CD14-positive monocyte (primary cell): ENCODE results near the gene ZNF280C. TPM values are rescaled to one million over a fixed set of nuclear protein-coding genes. Genes with fewer than 3 reads are reported as not detected.

Experiments
- DNase-seq, 3 donors: peaks; one replicate each; pipeline ENCODE4 v3.0.0-alpha.2; 2011 to 2022
- H2AFZ ChIP-seq: 2 replicates; pipeline ENCODE4 v1.6.0; 2012; ENCODE audit warnings: mild to moderate bottlenecking, low read depth, low read length, inconsistent platforms; ENCODE audit not compliant: insufficient read depth, poor library complexity, severe bottlenecking
- H3K27ac ChIP-seq, 2 donors: 1 replicate in 1 of 2; 2 replicates in 1 of 2; pipeline ENCODE4 v1.5.1; 2012 to 2013; ENCODE audit warnings: low read length in 2 of 2, control low read depth in 1 of 2, inconsistent platforms in 1 of 2, low read depth in 1 of 2, mild to moderate bottlenecking in 1 of 2
- H3K27me3 ChIP-seq, 2 donors: one replicate each; pipeline versions ENCODE4 v1.6.0 to v1.6.1; 2011 to 2013; ENCODE audit warnings: low read length in 2 of 2; ENCODE audit not compliant: control insufficient read depth in 2 of 2, insufficient read depth in 2 of 2
- H3K36me3 ChIP-seq, 2 donors: replicated peaks in 1 of 2; 1 replicate in 1 of 2; 2 replicates in 1 of 2; pipeline versions ENCODE4 v1.5.1 to v1.6.1; 2012 to 2013; ENCODE audit warnings: low read length in 2 of 2, control low read depth in 1 of 2, inconsistent platforms in 1 of 2, mild to moderate bottlenecking in 1 of 2; ENCODE audit not compliant: insufficient read depth in 2 of 2, control insufficient read depth in 1 of 2
- H3K4me1 ChIP-seq, 2 donors: 1 replicate in 1 of 2; 2 replicates in 1 of 2; pipeline versions ENCODE4 v1.5.1 to v1.6.1; 2012 to 2013; ENCODE audit warnings: low read length in 2 of 2, control low read depth in 1 of 2, inconsistent platforms in 1 of 2, mild to moderate bottlenecking in 1 of 2, moderate library complexity in 1 of 2; ENCODE audit not compliant: insufficient read depth in 2 of 2, control insufficient read depth in 1 of 2
- H3K4me2 ChIP-seq: replicated peaks from 2 replicates; pipeline ENCODE3; 2012; ENCODE audit warnings: low read length, moderate library complexity, mild to moderate bottlenecking; ENCODE audit not compliant: poor library complexity, severe bottlenecking; ENCODE audit errors: extremely low read depth
- H3K4me3 ChIP-seq, 3 experiments: fragments of 200-600 bp in 1 of 3; sonication (generic) in 1 of 3; replicated peaks in 1 of 3; 1 replicate in 2 of 3; 2 replicates in 1 of 3; pipeline ENCODE4 v1.5.1; 2011 to 2013; ENCODE audit warnings: low read length in 3 of 3, mild to moderate bottlenecking in 3 of 3, control low read depth in 2 of 3, low read depth in 2 of 3, inconsistent platforms in 1 of 3, moderate library complexity in 1 of 3
- H3K79me2 ChIP-seq: 2 replicates; pipeline ENCODE4 v1.6.0; 2012; ENCODE audit warnings: mild to moderate bottlenecking, control low read depth, inconsistent platforms, low read length, moderate library complexity; ENCODE audit not compliant: insufficient read depth
- H3K9ac ChIP-seq: 2 replicates; pipeline ENCODE4 v1.6.0; 2017; ENCODE audit warnings: low read length, mild to moderate bottlenecking; ENCODE audit not compliant: insufficient read depth, poor library complexity, severe bottlenecking
- H3K9me3 ChIP-seq, 2 donors: replicated peaks in 1 of 2; 1 replicate in 1 of 2; 2 replicates in 1 of 2; pipeline versions ENCODE4 v1.5.1 to v1.6.1; 2012 to 2013; ENCODE audit warnings: low read length in 2 of 2, control low read depth in 1 of 2; ENCODE audit not compliant: control insufficient read depth in 1 of 2, insufficient read depth in 1 of 2
- H4K20me1 ChIP-seq: 2 replicates; pipeline ENCODE4 v1.6.0; 2012; ENCODE audit warnings: mild to moderate bottlenecking, low read length, control low read depth, moderate library complexity; ENCODE audit not compliant: insufficient read depth
- H3K27ac Mint-ChIP-seq, 7 donors: one replicate each; pipeline ENCODE4 v1.8.0; 2020; ENCODE audit warnings: mild to moderate bottlenecking in 7 of 7, mixed read lengths in 7 of 7, moderate library complexity in 6 of 7, inconsistent platforms in 2 of 7
- H3K27me3 Mint-ChIP-seq, 3 donors: one replicate each; pipeline ENCODE4 v1.8.0; 2021 to 2022; ENCODE audit warnings: low read depth in 3 of 3, mild to moderate bottlenecking in 3 of 3, mixed read lengths in 3 of 3, moderate library complexity in 3 of 3, inconsistent platforms in 1 of 3
- H3K36me3 Mint-ChIP-seq, 2 donors: one replicate each; pipeline ENCODE4 v1.8.0; 2020; ENCODE audit warnings: mixed read lengths in 2 of 2, inconsistent platforms in 1 of 2, mild to moderate bottlenecking in 1 of 2
- H3K4me1 Mint-ChIP-seq: one replicate; pipeline ENCODE4 v1.8.0; 2020; ENCODE audit warnings: mild to moderate bottlenecking, mixed read lengths
- H3K4me3 Mint-ChIP-seq, 2 donors: one replicate each; pipeline ENCODE4 v1.8.0; 2020; ENCODE audit warnings: mild to moderate bottlenecking in 2 of 2, mixed read lengths in 2 of 2, moderate library complexity in 1 of 2
- H3K9me3 Mint-ChIP-seq, 7 donors: one replicate each; pipeline ENCODE4 v1.8.0; 2020 to 2022; ENCODE audit warnings: mixed read lengths in 7 of 7, mild to moderate bottlenecking in 6 of 7, moderate library complexity in 6 of 7, inconsistent platforms in 2 of 7
- CTCF ChIP-seq: fragments of 200-600 bp; IDR thresholded peaks from one replicate; pipeline ENCODE4 v1.8.0; 2022; ENCODE audit warnings: antibody characterized with exemption, mild to moderate bottlenecking
- WGBS: methylation state at CpG from one replicate; pipeline ENCODE4 v1.1.5; 2013; ENCODE audit warnings: missing lambda C conversion rate; ENCODE audit not compliant: insufficient coverage; 5-methylcytosine and 5-hydroxymethylcytosine counted together
- intact Hi-C, 2 donors: fragments of 100-400 bp; cut with micrococcal nuclease; formaldehyde crosslinking; loops; one replicate each; pipeline versions ENCODE4 v1.15.0 to v1.15.1; 2023
- polyA plus RNA-seq, 3 donors: library from polyadenylated mRNA; depleted of rRNA in 1 of 3; unstranded in 2 of 3; stranded (reverse) in 1 of 3; fragments of 300-500 nt in 2 of 3; fragments of >200 nt in 1 of 3; fragmentation: Illumina TruSeq in 2 of 3; gene quantifications; 1 replicate in 2 of 3; 2 replicates in 1 of 3; pipeline ENCODE4 v1.2.3, GENCODE V29; 2012 to 2021

Gene ZNF280C
- polyA plus RNA-seq, 3 donors: 0.66 to 1.8 (median 1.3) TPM

GRCh38 chrX:130216320-130216719 lies 52.4 kb downstream of the ZNF280C start:
- no peaks in the 10 kb centered on the region for H3K27me3 ChIP-seq
- H3K79me2 ChIP-seq: no peaks in the 10 kb centered on the region
- Mint-ChIP-seq H3K36me3 (peaks cover 15 to 30% of the 10 kb centered on the region in 2 donors), H3K27ac (no peak overlapping the region), H3K27me3 (no peaks in the 10 kb centered on the region), H3K4me1 (no peaks in the 10 kb centered on the region), H3K9me3 (no peaks in the 10 kb centered on the region), H3K4me3 (no peak overlapping the region)
- intact Hi-C loops: no loop called here
- H3K27ac ChIP-seq: no peak overlapping the region
- no peak for DNase-seq
- peaks cover 10 to 28% of the 10 kb centered on the region in 2 donors for H3K36me3 ChIP-seq
- no peak overlapping the region for H3K9ac ChIP-seq
- no peak overlapping the region for H3K4me2 ChIP-seq
- H3K4me3 ChIP-seq: no peak overlapping the region
- TF ChIP-seq CTCF: no peak
- no peaks in the 10 kb centered on the region for H4K20me1 ChIP-seq
- WGBS: no CpG with 5 or more reads among the region's 4 CpGs
- H3K4me1 ChIP-seq: no peaks in the 10 kb centered on the region
- H3K9me3 ChIP-seq: no peaks in the 10 kb centered on the region
- H2AFZ ChIP-seq: no peak overlapping the region

GRCh38 chrX:130213376-130213775 lies 55.3 kb downstream of the ZNF280C start:
- no peaks in the 10 kb centered on the region for H3K27me3 ChIP-seq
- no peak for DNase-seq
- intact Hi-C loops: no loop called here
- H3K79me2 ChIP-seq: no peaks in the 10 kb centered on the region
- H3K9ac ChIP-seq: no peak overlapping the region
- Mint-ChIP-seq H3K27ac (peak overlapping the region in 1 of 7 donors; percentile 49), H3K27me3 (no peaks in the 10 kb centered on the region), H3K4me3 (no peak overlapping the region), H3K36me3 (peaks cover 21 to 36% of the 10 kb centered on the region in 2 donors), H3K4me1 (no peaks in the 10 kb centered on the region), H3K9me3 (no peaks in the 10 kb centered on the region)
- no peak overlapping the region for H3K4me3 ChIP-seq
- no peak overlapping the region for H2AFZ ChIP-seq
- TF ChIP-seq CTCF: no peak
- H3K36me3 ChIP-seq: peaks cover 10 to 19% of the 10 kb centered on the region in 2 donors
- no peaks in the 10 kb centered on the region for H3K9me3 ChIP-seq
- no peak overlapping the region for H3K27ac ChIP-seq
- WGBS: no CpG with 5 or more reads among the region's 2 CpGs
- H3K4me1 ChIP-seq: no peaks in the 10 kb centered on the region
- H3K4me2 ChIP-seq: no peak overlapping the region
- no peaks in the 10 kb centered on the region for H4K20me1 ChIP-seq
